Endothelial cell of umbilical vein (primary cell): ENCODE results near the gene TSPAN18. TPM values are rescaled to one million over a fixed set of nuclear protein-coding genes. Genes with fewer than 3 reads are reported as not detected.

ENCODE experiments used
- BruUV-seq: library from RNA; stranded (reverse); fragments of 400-500 nt; replicated peaks from 2 replicates; lab custom pipeline; 2021; lab: Mats Ljungman, UMichigan
- CTCF ChIA-PET: fragments of 300-600, 350-600 bp; sonication (Branson Sonifier 250); formaldehyde crosslinking; loops from one replicate; lab custom pipeline; 2021; ENCODE audit warnings: antibody characterized with exemption, inconsistent platforms; lab: Charles Lee
- POLR2A ChIA-PET: fragments of 300-600, 350-600 bp; sonication (Branson Sonifier 250); formaldehyde crosslinking; loops from one replicate; lab custom pipeline; 2021; ENCODE audit warnings: antibody characterized with exemption, inconsistent platforms; lab: Charles Lee
- DNase-seq: peaks from one replicate; pipeline ENCODE4 v3.0.0-alpha.2; 2011; ENCODE audit warnings: low read depth, low spot score
- FAIRE-seq: peaks from 2 replicates; lab custom pipeline; 2011; peaks lifted over from hg19 to GRCh38; lab: Jason Lieb, UNC
- H2AFZ ChIP-seq: 2 replicates; pipeline ENCODE4 v1.6.0; 2012; ENCODE audit warnings: low read depth, low read length, control low read depth, inconsistent platforms
- H3K27ac ChIP-seq: 2 replicates; pipeline ENCODE4 v1.5.1; 2011; ENCODE audit warnings: low read depth, mild to moderate bottlenecking, control low read depth, low read length, moderate library complexity; ENCODE audit not compliant: insufficient read depth
- H3K27me3 ChIP-seq, 2 experiments: 2 replicates each; pipeline versions ENCODE4 v1.6.0 to v1.6.1; 2011; ENCODE audit warnings: low read length in 2 of 2, mixed read lengths in 1 of 2; ENCODE audit not compliant: control insufficient read depth in 2 of 2, insufficient read depth in 2 of 2
- H3K36me3 ChIP-seq, 2 experiments: 2 replicates in 1 of 2; 3 replicates in 1 of 2; pipeline ENCODE4 v1.5.1; 2011; ENCODE audit warnings: low read length in 2 of 2, mild to moderate bottlenecking in 1 of 2, moderate library complexity in 1 of 2; ENCODE audit not compliant: control insufficient read depth in 2 of 2, insufficient read depth in 2 of 2; ENCODE audit errors: extremely low read depth in 1 of 2
- H3K4me1 ChIP-seq: 3 replicates; pipeline ENCODE4 v1.5.1; 2011; ENCODE audit warnings: mild to moderate bottlenecking, low read length; ENCODE audit not compliant: control insufficient read depth, insufficient read depth; ENCODE audit errors: extremely low read depth
- H3K4me2 ChIP-seq: 2 replicates; pipeline ENCODE4 v1.6.1; 2011; ENCODE audit warnings: low read length, control low read depth, mixed read lengths; ENCODE audit not compliant: insufficient read depth
- H3K4me3 ChIP-seq, 3 experiments: fragments of 200-600 bp in 1 of 3; sonication (generic), shearing (Covaris generic) in 1 of 3; replicated peaks in 1 of 3; 2 replicates each; pipeline ENCODE4 v1.5.1; 2011 to 2016; ENCODE audit warnings: control low read depth in 3 of 3, low read length in 3 of 3, mild to moderate bottlenecking in 2 of 3, inconsistent platforms in 1 of 3, low read depth in 1 of 3, moderate library complexity in 1 of 3; ENCODE audit not compliant: insufficient read depth in 1 of 3
- H3K79me2 ChIP-seq: 2 replicates; pipeline ENCODE4 v1.6.0; 2012; ENCODE audit warnings: low read length, inconsistent platforms; ENCODE audit not compliant: control insufficient read depth, insufficient read depth
- H3K9ac ChIP-seq: replicated peaks from 2 replicates; pipeline ENCODE3; 2011; ENCODE audit warnings: low read length, control low read depth; ENCODE audit not compliant: insufficient read depth; ENCODE audit errors: extremely low read depth
- H3K9me1 ChIP-seq: replicated peaks from 3 replicates; pipeline ENCODE4 v1.6.0; 2011; ENCODE audit warnings: mild to moderate bottlenecking, low read length; ENCODE audit not compliant: control insufficient read depth, insufficient read depth; ENCODE audit errors: extremely low read depth
- H3K9me3 ChIP-seq: replicated peaks from 2 replicates; pipeline ENCODE4 v1.5.1; 2012; ENCODE audit warnings: low read length, inconsistent platforms; ENCODE audit not compliant: control insufficient read depth, insufficient read depth
- H4K20me1 ChIP-seq: replicated peaks from 2 replicates; pipeline ENCODE3; 2011; ENCODE audit warnings: mild to moderate bottlenecking, low read length; ENCODE audit not compliant: control insufficient read depth, insufficient read depth; ENCODE audit errors: extremely low read depth
- EZH2 ChIP-seq: IDR thresholded peaks from 2 replicates; pipeline ENCODE4 v1.6.1; 2012; ENCODE audit warnings: borderline replicate concordance, low read depth, mild to moderate bottlenecking, moderate library complexity, low read length, inconsistent platforms; ENCODE audit not compliant: severe bottlenecking
- FOS ChIP-seq: IDR thresholded peaks from 2 replicates; pipeline ENCODE4 v1.6.1; 2011; ENCODE audit warnings: mild to moderate bottlenecking, low read length, moderate library complexity, borderline replicate concordance; ENCODE audit not compliant: insufficient read depth
- GATA2 ChIP-seq: IDR thresholded peaks from 2 replicates; pipeline ENCODE4 v1.7.0; 2011; ENCODE audit warnings: low read depth, mild to moderate bottlenecking, moderate library complexity, mixed read lengths, low read length; ENCODE audit not compliant: insufficient read length, insufficient read depth
- JUN ChIP-seq: IDR thresholded peaks from 2 replicates; pipeline ENCODE4 v1.6.1; 2011; ENCODE audit warnings: borderline replicate concordance, low read depth; ENCODE audit not compliant: insufficient read length, insufficient read depth
- MAX ChIP-seq: IDR thresholded peaks from 2 replicates; pipeline ENCODE4 v1.6.1; 2011; ENCODE audit not compliant: insufficient read depth, insufficient read length
- POLR2A ChIP-seq: IDR thresholded peaks from 2 replicates; pipeline ENCODE4 v1.6.1; 2012; ENCODE audit warnings: low read depth, mild to moderate bottlenecking, control low read depth, low read length
- POLR2AphosphoS5 ChIP-seq: IDR thresholded peaks from 2 replicates; pipeline ENCODE4 v1.6.1; 2012; ENCODE audit warnings: low read depth, mild to moderate bottlenecking, control low read depth, low read length, moderate library complexity; ENCODE audit not compliant: insufficient read depth
- dilution Hi-C: fragments of 300-500 bp; cut with MboI; formaldehyde crosslinking; loops from one replicate; pipeline ENCODE4 v1.15.0; 2019; ENCODE audit warnings: low sequenced_read_pairs; ENCODE audit not compliant: extremely low pct_ligation_motif_present
- intact Hi-C: fragments of 100-400 bp; cut with micrococcal nuclease; formaldehyde crosslinking; loops from one replicate; pipeline ENCODE4 v1.10.0; 2022
- polyA plus RNA-seq, 4 experiments: library from polyadenylated mRNA; depleted of rRNA in 3 of 4; stranded (reverse) in 3 of 4; unstranded in 1 of 4; fragments of >200 nt; gene quantifications; 2 replicates each; pipeline versions ENCODE4 v1.2.1 to v1.2.3, GENCODE V29; 2011 to 2012; ENCODE audit warnings: missing spikeins in 1 of 4
- total RNA-seq: library from RNA; stranded (reverse); gene quantifications from 2 replicates; pipeline ENCODE4 v1.2.3, GENCODE V29; 2021

Gene TSPAN18
- total and polyA plus RNA-seq, 2 donors (not counting 3 experiments of a cell fraction or from before 2014, with no cell fraction given), result 32.2 to 118 TPM

GRCh38 chr11:44730775-44731174 is 4.0 kb downstream of the TSPAN18 start:
- H3K4me1 ChIP-seq, result peaks cover 33% of the 10 kb centered on the region
- H3K9me3 ChIP-seq, result no peaks in the 10 kb centered on the region
- H3K79me2 ChIP-seq, result no peaks in the 10 kb centered on the region
- H2AFZ ChIP-seq, result no peak overlapping the region
- intact Hi-C loops (no loop called here), dilution Hi-C loops (no loop called here)
- CTCF ChIA-PET, result interaction anchor here (1.1 to 2.0 kb wide), 5 partner anchors 36 to 164 kb away, joined by 3 to 24 read pairs (median 4); no protein-coding TSS in a partner anchor
- H3K9ac ChIP-seq, result no peak overlapping the region
- no peaks in the 10 kb centered on the region for H4K20me1 ChIP-seq
- no peak overlapping the region for H3K27ac ChIP-seq
- POLR2A ChIA-PET, result no interaction called here
- no peak for DNase-seq
- H3K4me2 ChIP-seq, result no peak overlapping the region
- no peaks in the 10 kb centered on the region for H3K36me3 ChIP-seq
- H3K27me3 ChIP-seq, result peaks cover 0 to 2% of the 10 kb centered on the region in 2 experiments
- no peaks in the 10 kb centered on the region for H3K9me1 ChIP-seq
- FAIRE-seq, result no peak
- H3K4me3 ChIP-seq, result no peak overlapping the region
- no TSS peak for BruUV-seq
- TF ChIP-seq GATA2 (no peak), POLR2AphosphoS5 (no peak), MAX (no peak), POLR2A (no peak), FOS (no peak), EZH2 (no peak), JUN (no peak)
